ENCODE data around the gene OR1C1. TPM values are rescaled to one million over a fixed set of nuclear protein-coding genes. Genes with fewer than 3 reads are reported as not detected.

OR1C1 gene, protein sequence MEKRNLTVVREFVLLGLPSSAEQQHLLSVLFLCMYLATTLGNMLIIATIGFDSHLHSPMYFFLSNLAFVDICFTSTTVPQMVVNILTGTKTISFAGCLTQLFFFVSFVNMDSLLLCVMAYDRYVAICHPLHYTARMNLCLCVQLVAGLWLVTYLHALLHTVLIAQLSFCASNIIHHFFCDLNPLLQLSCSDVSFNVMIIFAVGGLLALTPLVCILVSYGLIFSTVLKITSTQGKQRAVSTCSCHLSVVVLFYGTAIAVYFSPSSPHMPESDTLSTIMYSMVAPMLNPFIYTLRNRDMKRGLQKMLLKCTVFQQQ
- total RNA-seq = not detected in 2 replicates

DNA sequence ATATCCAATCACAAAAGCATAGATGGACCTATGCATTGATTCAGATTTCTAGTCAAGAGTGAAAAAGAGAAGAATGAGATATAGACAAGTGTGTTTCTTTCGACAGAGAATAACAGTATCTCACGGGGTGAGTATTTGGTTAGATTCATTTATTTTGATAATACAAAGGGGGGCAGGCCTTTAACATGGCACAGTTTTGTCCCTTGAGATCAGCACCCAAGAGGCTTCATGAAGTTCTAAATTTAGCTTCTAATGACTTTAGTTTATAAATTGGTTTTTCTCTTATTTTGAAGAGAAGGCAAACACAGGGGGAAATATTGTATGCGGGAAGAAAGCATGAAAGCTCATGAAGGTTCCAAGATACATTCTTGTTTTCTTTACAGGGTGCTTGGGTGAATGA lies at the start of gene OR1C1:
Gene OR1C1 (minus strand): TSS at position 101 of the 400 bp plus-strand sequence. CDS start 2,150 bp downstream, outside the sequence.

DNA sequence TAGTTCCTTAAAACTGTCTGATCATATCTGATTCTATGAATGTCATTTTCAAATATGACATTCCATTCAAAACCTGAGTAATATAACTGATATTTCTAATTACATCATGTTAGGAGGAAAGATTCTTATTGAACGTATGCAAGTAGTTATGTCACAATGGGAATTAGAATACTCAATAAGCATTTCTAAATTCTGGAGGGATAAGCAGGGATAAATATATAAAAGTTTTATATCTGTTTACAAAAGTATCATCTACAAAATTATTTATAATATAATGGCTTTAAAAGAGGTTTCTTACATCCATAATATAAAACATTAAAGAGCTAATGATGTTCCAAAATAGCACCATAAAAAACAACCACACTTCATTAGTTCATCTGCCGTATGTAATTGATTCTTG lies 12.3 kb downstream of the OR1C1 start, which contains the start of gene OR14A2:
Gene OR14A2 (minus strand): TSS at position 101 of the 400 bp plus-strand sequence.

DNA sequence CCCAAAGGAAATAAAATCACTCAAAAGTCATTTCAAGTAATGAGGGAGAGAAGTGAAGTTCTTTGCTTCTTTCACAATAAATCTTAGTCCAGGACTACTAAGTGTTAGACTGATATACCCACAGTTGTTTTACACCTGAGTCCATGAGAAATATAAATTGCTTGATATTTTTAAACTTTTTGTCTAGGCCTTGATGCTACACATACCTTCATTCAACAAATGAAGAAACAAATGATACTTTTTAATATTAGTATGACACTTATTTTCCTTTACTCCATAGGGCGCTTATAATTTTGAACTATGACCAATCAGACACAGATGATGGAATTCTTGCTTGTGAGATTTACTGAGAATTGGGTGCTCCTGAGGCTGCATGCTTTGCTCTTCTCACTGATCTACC lies 22.0 kb downstream of the OR1C1 start, which contains the start of gene OR14K1:
Gene OR14K1 (plus strand): TSS at position 301 of the 400 bp plus-strand sequence. CDS start 0 bp downstream, at position 301.

DNA sequence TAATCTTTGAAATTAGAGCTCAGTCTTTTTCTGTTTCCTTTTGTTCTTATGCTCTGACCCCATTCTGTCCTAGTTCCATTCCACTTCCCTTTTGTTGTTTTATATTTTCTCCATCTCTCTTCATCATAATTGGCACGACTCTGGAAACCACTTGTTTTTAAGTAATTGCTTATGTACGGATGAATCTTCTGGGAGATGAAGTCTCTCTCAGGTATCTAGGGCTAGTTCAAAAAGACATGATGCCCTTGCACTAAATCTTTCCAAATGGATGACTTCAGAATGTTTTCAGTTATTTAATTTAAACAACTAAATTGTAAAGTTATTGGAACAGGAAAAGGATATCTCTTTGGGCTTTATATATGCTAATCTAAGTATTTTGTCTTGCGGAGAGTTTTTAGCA lies 43.8 kb downstream of the OR1C1 start, which contains the start of gene OR6F1:
Gene OR6F1 (minus strand): TSS at position 101 of the 400 bp plus-strand sequence. CDS start 3,891 bp downstream, outside the sequence.

Other genes with a start within 250 kb of the OR1C1 start
- under 0.01 TPM in 1 of 2 replicates, not detected in the other for gene OR2C3, start 224.1 kb downstream of the OR1C1 start, total RNA-seq
- gene GCSAML, start 211.4 kb downstream of the OR1C1 start, total RNA-seq = not detected in 2 replicates
- gene OR2G2, start 172.2 kb downstream of the OR1C1 start, total RNA-seq = not detected in 2 replicates
- not detected in 2 replicates for gene OR2G3, start 155.0 kb downstream of the OR1C1 start, total RNA-seq
- gene OR13G1, start 80.8 kb downstream of the OR1C1 start, total RNA-seq = not detected in 2 replicates
- not detected in 2 replicates for gene OR6F1, start 43.9 kb downstream of the OR1C1 start, total RNA-seq
- not detected in 2 replicates for gene OR14K1, start 21.9 kb downstream of the OR1C1 start, total RNA-seq
- gene OR14A2, start 12.4 kb downstream of the OR1C1 start, total RNA-seq = not detected in 2 replicates
- gene OR14A16, start 63.6 kb upstream of the OR1C1 start, total RNA-seq = not detected in 2 replicates
- not detected in 2 replicates for gene OR11L1, start 81.3 kb upstream of the OR1C1 start, total RNA-seq
- not detected in 2 replicates for gene TRIM58, start 96.6 kb upstream of the OR1C1 start, total RNA-seq
- gene OR2W3, start 135.0 kb upstream of the OR1C1 start, total RNA-seq = not detected in 2 replicates
- gene OR2T8, start 159.7 kb upstream of the OR1C1 start, total RNA-seq = not detected in 2 replicates
- gene OR2AJ1, start 164.3 kb upstream of the OR1C1 start, total RNA-seq = not detected in 2 replicates
- gene OR2L8, start 188.3 kb upstream of the OR1C1 start, total RNA-seq = not detected in 2 replicates
- not detected in 2 replicates for gene OR2AK2, start 204.7 kb upstream of the OR1C1 start, total RNA-seq